CD4-positive, CD25-positive, alpha-beta regulatory T cell (primary cell): Measurements from ENCODE around the gene PEX7. TPM values are rescaled to one million over a fixed set of nuclear protein-coding genes. Genes with fewer than 3 reads are reported as not detected.
A peak's percentile ranks its signal among the peaks of the same experiment; 100 is the strongest.

Experiments used
- ATAC-seq, 2 donors: fragments of 150-1000 bp; cut with Tn5 transposase; one replicate each; pipeline ENCODE4 v1.10.0; 2021; ENCODE audit warnings: low read depth in 2 of 2, moderate number of reproducible peaks in 2 of 2, moderate library complexity in 1 of 2
- DNase-seq, 3 donors: peaks; one replicate each; pipeline versions ENCODE4 v3.0.0 to v3.0.0-alpha.2; 2012 to 2022; ENCODE audit warnings: mixed read lengths in 1 of 3
- H3K27ac ChIP-seq: one replicate; pipeline ENCODE4 v1.7.0; 2013; ENCODE audit warnings: mild to moderate bottlenecking, low read length; ENCODE audit not compliant: insufficient read depth, poor library complexity, severe bottlenecking
- H3K27me3 ChIP-seq: one replicate; pipeline ENCODE4 v1.7.0; 2013; ENCODE audit warnings: low read length; ENCODE audit not compliant: control insufficient read depth, insufficient read depth
- H3K36me3 ChIP-seq: one replicate; pipeline ENCODE4 v1.7.0; 2013; ENCODE audit warnings: mild to moderate bottlenecking, low read length, moderate library complexity; ENCODE audit not compliant: control insufficient read depth, insufficient read depth
- H3K4me1 ChIP-seq: 2 replicates; pipeline ENCODE4 v1.7.0; 2013; ENCODE audit warnings: mild to moderate bottlenecking, low read length; ENCODE audit not compliant: insufficient read depth, control insufficient read depth, poor library complexity, severe bottlenecking
- H3K4me3 ChIP-seq: one replicate; pipeline ENCODE4 v1.7.0; 2013; ENCODE audit warnings: low read depth, mild to moderate bottlenecking, low read length, moderate library complexity
- H3K9me3 ChIP-seq, 2 experiments: 1 replicate in 1 of 2; 2 replicates in 1 of 2; pipeline ENCODE4 v1.7.0; 2013; ENCODE audit warnings: low read length in 2 of 2, mild to moderate bottlenecking in 1 of 2, moderate library complexity in 1 of 2; ENCODE audit not compliant: control insufficient read depth in 2 of 2
- H3K27ac Mint-ChIP-seq, 3 donors: one replicate each; pipeline ENCODE4 v1.8.0; 2020 to 2022; ENCODE audit warnings: mild to moderate bottlenecking in 3 of 3, mixed read lengths in 3 of 3, moderate library complexity in 2 of 3
- H3K27me3 Mint-ChIP-seq: one replicate; pipeline ENCODE4 v1.8.0; 2022; ENCODE audit warnings: mild to moderate bottlenecking, mixed read lengths
- H3K36me3 Mint-ChIP-seq: one replicate; pipeline ENCODE4 v1.8.0; 2020; ENCODE audit warnings: mixed read lengths
- H3K4me1 Mint-ChIP-seq, 4 donors: one replicate each; pipeline ENCODE4 v1.8.0; 2020 to 2022; ENCODE audit warnings: mixed read lengths in 4 of 4, mild to moderate bottlenecking in 1 of 4
- H3K4me3 Mint-ChIP-seq, 4 donors: one replicate each; pipeline ENCODE4 v1.8.0; 2020 to 2022; ENCODE audit warnings: mild to moderate bottlenecking in 4 of 4, mixed read lengths in 4 of 4, moderate library complexity in 3 of 4
- H3K9me3 Mint-ChIP-seq, 7 donors: one replicate each; pipeline ENCODE4 v1.8.0; 2020 to 2022; ENCODE audit warnings: mixed read lengths in 7 of 7, mild to moderate bottlenecking in 3 of 7, moderate library complexity in 2 of 7
- polyA plus RNA-seq, 4 donors: library from polyadenylated mRNA; unstranded; fragments of 300-500 nt; fragmentation: Illumina TruSeq; gene quantifications; one replicate each; pipeline ENCODE4 v1.2.3, GENCODE V29; 2021
- total RNA-seq: library from RNA; stranded (reverse); gene quantifications from one replicate; pipeline ENCODE4 v1.2.3, GENCODE V29; 2022

Gene PEX7
- total and polyA plus RNA-seq, 5 donors from 2014 or later: 4.1 to 9.4 (median 5.7) TPM

DNA sequence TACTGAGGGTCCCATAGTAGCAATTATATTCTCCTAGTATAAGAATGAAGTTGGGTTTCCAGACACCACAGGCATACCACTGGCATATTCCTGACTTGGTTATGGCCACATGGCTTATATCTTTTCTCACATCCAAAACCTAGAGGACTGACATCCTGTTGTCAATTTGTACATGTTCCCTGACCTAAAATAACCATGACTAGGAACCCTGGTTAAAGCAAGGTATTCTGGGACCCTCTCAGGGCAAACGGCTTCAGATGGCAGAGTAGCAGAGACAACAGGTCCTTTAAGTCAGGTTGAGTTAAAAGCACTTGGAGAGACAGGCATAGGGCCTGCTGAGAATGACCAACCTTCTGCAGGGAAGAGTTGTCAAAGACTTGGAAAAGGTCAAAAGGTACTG lies 42.7 kb upstream of the PEX7 start:
- DNase-seq (no peak), ATAC-seq (no peak)
- H3K27ac ChIP-seq: no peak overlapping the region
- Mint-ChIP-seq H3K27me3 (no peaks in the 10 kb centered on the region), H3K4me1 (peaks cover 46 to 83% (median 65%) of the 10 kb centered on the region in 4 donors), H3K9me3 (peaks cover 0 to 2% (median 0%) of the 10 kb centered on the region in 7 donors), H3K4me3 (peak overlapping the region in 2 of 4 donors; percentile 20 to 44), H3K27ac (peak overlapping the region in 2 of 3 donors; percentile 18 to 38), H3K36me3 (peaks cover 28% of the 10 kb centered on the region)
- H3K27me3 ChIP-seq: no peaks in the 10 kb centered on the region
- peak overlapping the region; percentile 16 for H3K4me3 ChIP-seq
- H3K36me3 ChIP-seq: peaks cover 5% of the 10 kb centered on the region
- no peaks in the 10 kb centered on the region for H3K9me3 ChIP-seq
- H3K4me1 ChIP-seq: peaks cover 47% of the 10 kb centered on the region

DNA sequence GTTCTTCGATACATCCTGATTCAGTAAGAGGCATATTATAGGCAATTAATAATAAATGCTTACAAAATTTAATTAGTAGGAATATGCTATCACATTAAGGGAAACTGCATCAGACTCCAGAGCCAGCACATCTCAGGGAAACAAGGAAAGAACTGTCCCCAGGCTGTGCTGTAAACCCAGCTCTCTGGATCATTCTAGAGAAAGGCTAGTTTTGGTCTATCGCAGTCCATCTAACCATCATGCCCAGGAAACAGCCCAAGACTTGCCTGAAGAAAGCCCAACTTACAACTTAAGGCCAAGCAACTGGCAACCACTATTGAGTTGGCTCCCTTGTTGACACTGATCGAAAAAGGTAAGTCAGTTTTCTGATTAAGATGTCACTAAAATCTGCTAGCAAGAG lies 41.4 kb upstream of the PEX7 start:
- no peak overlapping the region for H3K27ac Mint-ChIP-seq

DNA sequence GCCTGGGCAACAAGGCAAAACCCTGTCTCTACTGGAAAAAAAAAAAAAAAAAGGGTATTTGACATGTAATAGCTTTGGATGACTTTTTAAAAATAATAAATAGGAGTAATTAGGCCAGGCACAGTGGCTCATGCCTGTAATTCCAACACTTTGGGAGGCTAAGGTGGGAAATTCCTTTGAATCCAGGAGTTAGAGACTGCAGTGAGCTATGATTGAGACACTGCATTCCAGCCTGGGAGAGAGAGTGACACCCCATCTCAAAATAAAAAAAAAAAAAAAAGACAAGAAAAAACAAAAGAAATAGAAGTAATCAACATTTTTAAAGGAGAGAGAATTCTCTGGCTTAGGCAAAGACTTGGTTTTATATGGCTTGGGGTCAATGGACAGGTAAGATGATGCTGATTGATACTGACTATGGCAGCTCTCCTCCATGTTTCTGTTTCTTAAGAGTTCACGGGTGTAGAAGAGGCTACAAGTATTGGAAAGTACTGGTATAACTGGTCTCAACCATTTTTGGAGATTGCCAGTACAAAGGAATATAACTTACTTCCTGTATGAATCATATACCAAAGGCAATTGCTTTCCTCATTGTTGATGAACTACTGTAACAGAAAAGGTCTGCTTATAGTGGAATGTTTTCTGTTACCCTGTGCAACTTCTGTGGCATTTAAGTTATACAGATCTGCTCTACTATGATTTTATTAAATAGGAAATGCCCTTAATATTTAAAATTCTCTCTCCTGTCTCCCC lies 40.2 kb upstream of the PEX7 start:
- ATAC-seq (peak; percentile 52 to 63), DNase-seq (no peak)
- peak overlapping the region; percentile 75 to 92 (median 90) for H3K27ac Mint-ChIP-seq
- no peaks in the 10 kb centered on the region for H3K9me3 ChIP-seq
- H3K4me3 Mint-ChIP-seq: peak overlapping the region; percentile 42 to 69 (median 54)
- H3K27me3 Mint-ChIP-seq: no peaks in the 10 kb centered on the region
- peaks cover 0 to 2% (median 0%) of the 10 kb centered on the region in 7 donors for H3K9me3 Mint-ChIP-seq
- H3K36me3 Mint-ChIP-seq: peaks cover 28% of the 10 kb centered on the region
- H3K4me1 Mint-ChIP-seq: peaks cover 41 to 86% (median 65%) of the 10 kb centered on the region in 4 donors
- H3K36me3 ChIP-seq: peaks cover 5% of the 10 kb centered on the region
- peak overlapping the region; percentile 9 for H3K4me3 ChIP-seq
- peaks cover 65% of the 10 kb centered on the region for H3K4me1 ChIP-seq
- no peaks in the 10 kb centered on the region for H3K27me3 ChIP-seq
- H3K27ac ChIP-seq: no peak overlapping the region

More for the DNA sequence above, 41.4 kb upstream of the PEX7 start:
- Histone ChIP-seq H3K27ac (no peak overlapping the region), H3K36me3 (peaks cover 5% of the 10 kb centered on the region), H3K27me3 (no peaks in the 10 kb centered on the region), H3K4me1 (peaks cover 53% of the 10 kb centered on the region), H3K4me3 (no peak overlapping the region), H3K9me3 (no peaks in the 10 kb centered on the region)
- ATAC-seq: no peak
- H3K9me3 Mint-ChIP-seq: peaks cover 0 to 2% (median 0%) of the 10 kb centered on the region in 7 donors
- H3K36me3 Mint-ChIP-seq: peaks cover 31% of the 10 kb centered on the region
- no peak overlapping the region for H3K4me3 Mint-ChIP-seq
- H3K27me3 Mint-ChIP-seq: no peaks in the 10 kb centered on the region
- no peak for DNase-seq
- peaks cover 46 to 83% (median 66%) of the 10 kb centered on the region in 4 donors for H3K4me1 Mint-ChIP-seq

DNA sequence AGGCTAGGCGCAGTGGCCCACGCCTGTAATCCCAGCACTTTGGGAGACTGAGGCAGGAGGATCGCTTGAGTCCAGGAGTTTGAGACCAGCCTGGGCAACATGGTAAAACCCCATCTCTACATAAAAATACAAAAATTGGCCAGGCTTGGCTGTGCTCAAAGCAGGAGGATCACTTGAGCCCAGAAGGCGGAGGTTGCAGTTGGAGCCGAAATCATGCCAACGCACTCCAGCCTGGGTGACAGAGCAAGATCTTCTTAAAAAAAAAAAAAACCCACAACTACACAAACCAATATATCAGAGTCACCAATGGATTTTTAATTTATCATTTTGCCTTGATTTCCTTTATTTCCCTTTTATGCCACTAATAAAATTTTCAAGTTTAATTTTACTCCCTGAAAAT lies 39.4 kb upstream of the PEX7 start:
- Histone ChIP-seq H3K4me1 (peaks cover 73% of the 10 kb centered on the region), H3K27me3 (no peaks in the 10 kb centered on the region), H3K9me3 (no peaks in the 10 kb centered on the region), H3K4me3 (no peak overlapping the region), H3K36me3 (peaks cover 5% of the 10 kb centered on the region), H3K27ac (no peak overlapping the region)
- ATAC-seq (no peak), DNase-seq (no peak)
- H3K4me1 Mint-ChIP-seq: peaks cover 39 to 89% (median 68%) of the 10 kb centered on the region in 4 donors
- peaks cover 0 to 2% (median 0%) of the 10 kb centered on the region in 7 donors for H3K9me3 Mint-ChIP-seq
- H3K4me3 Mint-ChIP-seq: peak overlapping the region in 3 of 4 donors; percentile 76 to 87 (median 77)
- H3K27ac Mint-ChIP-seq: peak overlapping the region in 2 of 3 donors; percentile 75 to 90
- H3K27me3 Mint-ChIP-seq: no peaks in the 10 kb centered on the region
- H3K36me3 Mint-ChIP-seq: peaks cover 24% of the 10 kb centered on the region

DNA sequence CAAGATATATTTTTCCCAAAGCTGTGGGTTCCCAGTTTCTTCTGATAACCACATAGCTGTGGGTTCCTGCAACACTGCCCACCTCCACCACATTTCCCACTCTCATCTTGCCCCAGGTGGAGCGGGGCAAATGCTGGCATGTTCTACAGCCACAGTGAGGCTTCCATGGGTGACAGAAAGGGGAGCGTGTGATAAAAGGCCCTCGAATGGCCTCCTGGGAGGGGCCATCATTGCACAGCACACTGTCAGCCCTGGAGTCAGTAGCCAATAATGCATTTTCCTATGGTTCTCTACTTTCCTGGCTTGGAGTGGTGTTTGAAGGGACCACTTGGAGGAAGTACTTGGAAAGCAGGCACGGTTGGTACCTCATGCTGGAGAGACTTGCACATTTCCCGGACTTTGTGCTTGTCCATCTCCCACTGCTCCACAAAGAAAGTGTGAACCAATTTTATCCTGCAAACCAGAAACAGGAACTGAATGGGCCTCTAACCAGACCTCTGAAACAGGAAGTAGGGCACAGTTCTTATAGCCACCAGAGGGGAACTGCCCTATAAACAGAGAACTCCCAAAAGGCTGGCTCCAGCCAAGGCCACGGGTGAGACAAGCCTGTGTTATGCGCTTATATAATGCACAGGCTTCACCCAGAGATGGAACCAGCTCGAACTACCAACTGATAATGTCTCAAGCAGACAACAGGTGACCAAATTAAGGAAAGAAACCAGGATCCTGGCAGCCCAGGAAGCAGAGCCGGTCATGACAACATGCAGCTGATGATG lies 38.7 kb upstream of the PEX7 start:
- peak overlapping the region; percentile 28 to 87 (median 76) for H3K4me3 Mint-ChIP-seq
- peak in 1 of 3 donors; percentile 41 for DNase-seq
- H3K9me3 Mint-ChIP-seq: peaks cover 0 to 3% (median 0%) of the 10 kb centered on the region in 7 donors
- peaks cover 42 to 90% (median 72%) of the 10 kb centered on the region in 4 donors for H3K4me1 Mint-ChIP-seq
- Histone ChIP-seq H3K4me3 (peak overlapping the region; percentile 51), H3K9me3 (no peaks in the 10 kb centered on the region), H3K27me3 (no peaks in the 10 kb centered on the region), H3K4me1 (peaks cover 75% of the 10 kb centered on the region), H3K27ac (peak overlapping the region; percentile 33), H3K36me3 (peaks cover 5% of the 10 kb centered on the region)
- H3K27ac Mint-ChIP-seq: peak overlapping the region; percentile 71 to 91 (median 90)
- peak; percentile 31 to 43 for ATAC-seq
- peaks cover 26% of the 10 kb centered on the region for H3K36me3 Mint-ChIP-seq
- H3K27me3 Mint-ChIP-seq: no peaks in the 10 kb centered on the region

DNA sequence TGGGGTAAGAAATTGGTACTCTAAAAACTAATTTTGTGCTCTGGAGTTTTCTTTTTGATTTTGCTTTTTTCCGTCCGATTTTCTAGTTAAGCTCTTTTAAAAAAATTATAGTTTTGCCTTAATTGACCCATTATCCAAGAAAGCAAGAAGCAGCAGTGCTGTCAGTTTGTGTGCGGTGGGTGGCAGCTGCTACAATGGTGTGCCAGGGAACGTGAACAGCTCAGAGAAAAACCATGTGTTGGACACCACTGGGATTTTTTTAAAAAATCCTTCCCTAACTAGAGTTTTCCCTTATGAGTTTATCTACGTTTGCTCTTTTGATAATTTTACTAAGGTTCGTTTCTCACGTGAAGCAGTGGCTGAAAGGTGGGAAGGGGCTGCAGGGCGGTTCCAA lies 38.1 kb upstream of the PEX7 start:
- Mint-ChIP-seq H3K27me3 (no peaks in the 10 kb centered on the region), H3K36me3 (peaks cover 27% of the 10 kb centered on the region), H3K27ac (peak overlapping the region; percentile 71 to 91 (median 90)), H3K9me3 (peaks cover 0 to 3% (median 0%) of the 10 kb centered on the region in 7 donors), H3K4me3 (peak overlapping the region; percentile 76 to 87 (median 80)), H3K4me1 (peaks cover 43 to 93% (median 75%) of the 10 kb centered on the region in 4 donors)
- DNase-seq (no peak), ATAC-seq (no peak)
- Histone ChIP-seq H3K9me3 (no peaks in the 10 kb centered on the region), H3K27ac (peak overlapping the region; percentile 99), H3K27me3 (no peaks in the 10 kb centered on the region), H3K4me3 (peak overlapping the region; percentile 51), H3K4me1 (peaks cover 81% of the 10 kb centered on the region), H3K36me3 (peaks cover 5% of the 10 kb centered on the region)

DNA sequence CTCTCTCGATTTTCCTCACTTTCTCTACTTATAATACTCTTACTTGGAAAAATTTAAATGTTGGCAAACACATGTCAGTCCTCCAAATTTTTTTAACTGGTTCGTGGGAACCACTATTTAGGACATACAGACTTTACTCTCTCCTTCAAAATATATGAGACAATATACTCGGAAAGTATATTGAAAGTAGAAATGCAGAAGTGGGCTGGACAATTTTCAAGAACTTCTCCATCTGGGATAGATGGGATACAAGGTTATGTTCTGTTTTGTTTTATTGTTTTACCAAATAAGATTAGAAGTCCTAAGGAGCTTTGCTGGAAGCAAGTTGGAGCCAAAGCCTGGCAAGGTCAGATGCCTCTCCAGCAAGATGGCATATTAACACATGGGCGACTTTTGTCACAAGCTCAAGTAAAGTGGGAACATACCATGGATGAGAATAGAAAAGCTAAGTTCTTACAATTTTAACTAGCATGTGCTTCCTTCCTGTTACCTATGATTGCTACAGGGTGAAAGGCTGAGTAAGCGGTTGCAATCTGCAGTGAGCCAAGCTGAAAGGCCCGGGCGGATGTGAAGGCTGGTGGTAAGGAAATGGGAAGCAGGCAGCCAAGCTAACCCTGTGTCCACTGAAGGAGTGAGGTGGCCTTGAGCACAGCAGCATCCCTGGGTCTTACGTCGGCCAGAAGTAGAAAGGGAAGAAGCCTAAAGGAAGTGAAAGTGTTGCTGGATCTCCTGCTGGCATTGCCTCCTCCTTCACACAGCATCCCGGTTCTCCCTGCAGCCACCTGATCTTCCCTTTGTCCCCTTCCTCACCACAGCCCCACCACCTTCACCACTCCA lies 37.3 kb upstream of the PEX7 start:
- DNase-seq: peak in 2 of 3 donors; percentile 40 to 80
- Histone ChIP-seq H3K4me1 (peaks cover 84% of the 10 kb centered on the region), H3K27ac (peak overlapping the region; percentile 99)

More for the DNA sequence above, 37.3 kb upstream of the PEX7 start:
- Mint-ChIP-seq H3K36me3 (peaks cover 27% of the 10 kb centered on the region), H3K9me3 (peaks cover 0 to 3% (median 0%) of the 10 kb centered on the region in 7 donors), H3K27ac (peak overlapping the region; percentile 90 to 98 (median 91)), H3K27me3 (no peaks in the 10 kb centered on the region), H3K4me1 (peaks cover 43 to 93% (median 70%) of the 10 kb centered on the region in 4 donors), H3K4me3 (peak overlapping the region; percentile 84 to 88 (median 86))
- peak; percentile 65 to 66 for ATAC-seq
- peak overlapping the region; percentile 95 for H3K4me3 ChIP-seq
- peaks cover 5% of the 10 kb centered on the region for H3K36me3 ChIP-seq
- no peaks in the 10 kb centered on the region for H3K27me3 ChIP-seq
- no peaks in the 10 kb centered on the region for H3K9me3 ChIP-seq
